Activated CD8-positive, alpha-beta T cell treated with anti-CD3 and anti-CD28 coated beads for 36 hours (primary cell): ENCODE results near the gene ARPC4. TPM values are rescaled to one million over a fixed set of nuclear protein-coding genes. Genes with fewer than 3 reads are reported as not detected.

Experiments
- ATAC-seq: fragments of 200-7000 bp; cut with Tn5 transposase; one replicate; pipeline ENCODE4 v1.10.0; 2021; ENCODE audit warnings: mild to moderate bottlenecking, moderate library complexity
- CTCF ChIA-PET: fragments of 350-600 bp; sonication (Branson Sonifier 250); formaldehyde crosslinking; loops from one replicate; lab custom pipeline; 2021; ENCODE audit warnings: antibody characterized with exemption; lab: Charles Lee
- POLR2A ChIA-PET: fragments of 350-600 bp; sonication (Branson Sonifier 250); formaldehyde crosslinking; loops from one replicate; lab custom pipeline; 2021; ENCODE audit warnings: antibody characterized with exemption; lab: Charles Lee
- DNase-seq: peaks from one replicate; pipeline ENCODE4 v3.0.0-alpha.2; 2020
- H3K27ac Mint-ChIP-seq: one replicate; pipeline ENCODE4 v1.8.0; 2021; ENCODE audit warnings: mild to moderate bottlenecking, mixed read lengths
- H3K27me3 Mint-ChIP-seq: one replicate; pipeline ENCODE4 v1.8.0; 2021; ENCODE audit warnings: mixed read lengths
- H3K36me3 Mint-ChIP-seq: one replicate; pipeline ENCODE4 v1.8.0; 2021; ENCODE audit warnings: low read depth, mixed read lengths
- H3K4me1 Mint-ChIP-seq: one replicate; pipeline ENCODE4 v1.8.0; 2021; ENCODE audit warnings: low read depth, mixed read lengths
- H3K4me3 Mint-ChIP-seq: one replicate; pipeline ENCODE4 v1.8.0; 2021; ENCODE audit warnings: mild to moderate bottlenecking, moderate library complexity, mixed read lengths
- H3K9me3 Mint-ChIP-seq: one replicate; pipeline ENCODE4 v1.8.0; 2021; ENCODE audit warnings: mixed read lengths
- CTCF ChIP-seq: fragments of 200-600 bp; IDR thresholded peaks from one replicate; pipeline ENCODE4 v1.8.0; 2022; ENCODE audit warnings: antibody characterized with exemption, mild to moderate bottlenecking
- intact Hi-C: fragments of 100-400 bp; cut with micrococcal nuclease; formaldehyde crosslinking; loops from one replicate; pipeline ENCODE4 v1.10.0; 2022
- total RNA-seq, 2 experiments: library from RNA; stranded (reverse); gene quantifications; one replicate each; pipeline ENCODE4 v1.2.3, GENCODE V29; 2021

The ARPC4 gene
- 100 to 1,000 TPM; 205 to 208 TPM for total RNA-seq

GRCh38 chr3:9792405-9793160, at the start of gene ARPC4, which contains the start of gene TADA3:
TSS of gene ARPC4 (plus strand) at chr3:9793082. CDS start at chr3:9793122, 40 bp downstream.
TSS of gene TADA3 (minus strand) at chr3:9792473. CDS start at chr3:9791466, 1,007 bp downstream.
- H3K27me3 Mint-ChIP-seq, result no peaks in the 10 kb centered on the region
- H3K27ac Mint-ChIP-seq, result peak within 1 kb of the TSS; percentile 100
- DNase-seq (peak; percentile 95), ATAC-seq (peak; percentile 88)
- ChIA-PET CTCF (interaction anchor here (0.8 to 2.3 kb wide), 12 partner anchors 9 to 243 kb away, joined by 3 to 12 read pairs (median 4); partner anchors contain the start of gene BRPF1), POLR2A (interaction anchor here (0.8 to 2.7 kb wide), 13 partner anchors 11 to 123 kb away, joined by 3 to 15 read pairs (median 8); partner anchors contain the start of genes BRPF1, CAMK1 and OGG1)
- H3K9me3 Mint-ChIP-seq, result no peaks in the 10 kb centered on the region
- no peak for TF ChIP-seq CTCF
- peaks cover 53% of the 10 kb centered on the region for H3K4me1 Mint-ChIP-seq
- peaks cover 63% of the 10 kb centered on the region for H3K36me3 Mint-ChIP-seq
- peak within 1 kb of the TSS; percentile 88 for H3K4me3 Mint-ChIP-seq
- intact Hi-C loops, result loop anchor here (2.0 kb wide), 1 partner anchor 42 kb away; no protein-coding TSS in a partner anchor

GRCh38 chr3:9743548-9743947, 49.3 kb upstream of the ARPC4 start:
- TF ChIP-seq CTCF, result no peak
- DNase-seq (no peak), ATAC-seq (no peak)
- Mint-ChIP-seq H3K4me3 (no peak overlapping the region), H3K27ac (no peak overlapping the region), H3K27me3 (no peaks in the 10 kb centered on the region), H3K4me1 (peaks cover 13% of the 10 kb centered on the region), H3K36me3 (peaks cover 56% of the 10 kb centered on the region), H3K9me3 (no peaks in the 10 kb centered on the region)
- intact Hi-C loops, result no loop called here
- CTCF ChIA-PET, result interaction anchor here (2.0 kb wide), 1 partner anchor 11 kb away, joined by 9 read pairs; no protein-coding TSS in a partner anchor
- POLR2A ChIA-PET, result interaction anchor here (3.4 kb wide), 1 partner anchor 11 kb away, joined by 23 read pairs; the partner anchor contains the start of gene BRPF1

- Mint-ChIP-seq H3K9me3 (no peaks in the 10 kb centered on the region), H3K4me1 (peaks cover 16% of the 10 kb centered on the region), H3K36me3 (peaks cover 57% of the 10 kb centered on the region), H3K27me3 (no peaks in the 10 kb centered on the region), H3K27ac (no peak overlapping the region), H3K4me3 (no peak overlapping the region)
- intact Hi-C loops, result no loop called here
- ATAC-seq (no peak), DNase-seq (no peak)
- no peak for TF ChIP-seq CTCF
- ChIA-PET CTCF (interaction anchor here (1.2 to 2.0 kb wide), 2 partner anchors 11 to 17 kb away, joined by 5 to 9 read pairs; no protein-coding TSS in a partner anchor), POLR2A (interaction anchor here (0.9 to 3.4 kb wide), 3 partner anchors 8 to 11 kb away, joined by 3 to 23 read pairs (median 5); partner anchors contain the start of gene BRPF1)
Measured at GRCh38 chr3:9744162-9744561, 48.7 kb upstream of the ARPC4 start.

- Mint-ChIP-seq H3K9me3 (no peaks in the 10 kb centered on the region), H3K4me3 (no peak overlapping the region), H3K27me3 (no peaks in the 10 kb centered on the region), H3K4me1 (peaks cover 19% of the 10 kb centered on the region), H3K27ac (no peak overlapping the region), H3K36me3 (peaks cover 58% of the 10 kb centered on the region)
- ChIA-PET POLR2A (interaction anchor here (0.7 to 7.4 kb wide), 4 partner anchors 9 to 15 kb away, joined by 3 to 50 read pairs (median 6); partner anchors contain the start of gene BRPF1), CTCF (interaction anchor here (1.4 to 1.6 kb wide), 2 partner anchors 9 to 18 kb away, joined by 4 to 7 read pairs; no protein-coding TSS in a partner anchor)
- intact Hi-C loops, result no loop called here
- ATAC-seq (no peak), DNase-seq (no peak)
- no peak for TF ChIP-seq CTCF
Measured at GRCh38 chr3:9745521-9745920, 47.4 kb upstream of the ARPC4 start.
